Aorta (tissue), 5 donors: ENCODE measurements around the gene PCP2. TPM values are rescaled to one million over a fixed set of nuclear protein-coding genes. Genes with fewer than 3 reads are reported as not detected.

ENCODE experiments used
- ATAC-seq: fragments of 200-7000 bp; cut with Tn5 transposase; one replicate; pipeline ENCODE4 v1.9.1; 2022; ENCODE audit warnings: moderate library complexity; ENCODE audit not compliant: low FRiP score
- DNase-seq, 2 donors: peaks; one replicate each; pipeline ENCODE4 v3.0.0-alpha.2; 2020
- H3K27ac ChIP-seq, 2 donors: one replicate each; pipeline ENCODE4 v1.5.1; 2013; ENCODE audit warnings: low read length in 2 of 2, mild to moderate bottlenecking in 2 of 2, moderate library complexity in 2 of 2, control low read depth in 1 of 2, inconsistent platforms in 1 of 2, low read depth in 1 of 2
- H3K27me3 ChIP-seq, 2 donors: one replicate each; pipeline ENCODE4 v1.6.1; 2013; ENCODE audit warnings: control low read depth in 1 of 2, low read length in 1 of 2, mild to moderate bottlenecking in 1 of 2, moderate library complexity in 1 of 2; ENCODE audit not compliant: insufficient read depth in 2 of 2, control insufficient read depth in 1 of 2
- H3K36me3 ChIP-seq, 2 donors: one replicate each; pipeline ENCODE4 v1.6.1; 2013; ENCODE audit warnings: control low read depth in 1 of 2, low read length in 1 of 2, mild to moderate bottlenecking in 1 of 2; ENCODE audit not compliant: insufficient read depth in 2 of 2, control insufficient read depth in 1 of 2
- H3K4me1 ChIP-seq, 2 donors: one replicate each; pipeline ENCODE4 v1.6.1; 2013; ENCODE audit warnings: low read length in 2 of 2, control low read depth in 1 of 2, mild to moderate bottlenecking in 1 of 2, moderate library complexity in 1 of 2; ENCODE audit not compliant: insufficient read depth in 2 of 2, control insufficient read depth in 1 of 2
- H3K4me3 ChIP-seq, 2 donors: one replicate each; pipeline ENCODE4 v1.5.1; 2013; ENCODE audit warnings: low read length in 2 of 2, control low read depth in 1 of 2, mild to moderate bottlenecking in 1 of 2
- H3K9me3 ChIP-seq: one replicate; pipeline ENCODE4 v1.6.1; 2013; ENCODE audit warnings: mild to moderate bottlenecking, low read length; ENCODE audit not compliant: control insufficient read depth
- WGBS, 2 donors: extraction: QIAGEN DNeasy Blood & Tissue Kit; methylation state at CpG; one replicate each; pipeline ENCODE4 v1.1.7; 2013; 5-methylcytosine and 5-hydroxymethylcytosine counted together
- intact Hi-C, 2 donors: fragments of 100-400 bp; cut with DNase I; formaldehyde crosslinking; loops; one replicate each; pipeline versions ENCODE4 v1.14.2 to v1.15.0; 2022
- polyA plus RNA-seq, 2 donors: library from polyadenylated mRNA; stranded (reverse); fragments of 200-250 nt; gene quantifications; one replicate each; pipeline ENCODE4 v1.2.3, GENCODE V29; 2013
- total RNA-seq, 2 donors: library from RNA; stranded (reverse); fragmentation: NEBNext Ultra II Directional; extraction: Animal tissue kit (Norgen Biotek cat#: 25700); gene quantifications; one replicate each; pipeline ENCODE4 v1.2.1, GENCODE V29; 2021
- donor health status: healthy with polysubstance abuse.
- donor health status: Bipolar disorder and iron deficiency.
- donor health status: DM: no; HTN: no; CAD: no.
- donor health status: DM: no; HTN: no; CAD: no.
- donor health status: DM: yes; HTN: yes; CAD: no.

PCP2 gene
- total and polyA plus RNA-seq, 4 donors, result not detected

- 29 to 34% methylated on average over 4 of the region's 4 CpGs for WGBS, 2 donors
- no peak for ATAC-seq
- Histone ChIP-seq H3K27me3 (no peaks in the 10 kb centered on the region), H3K4me3 (no peak overlapping the region), H3K36me3 (no peaks in the 10 kb centered on the region), H3K4me1 (no peaks in the 10 kb centered on the region), H3K27ac (no peak overlapping the region), H3K9me3 (no peaks in the 10 kb centered on the region)
- intact Hi-C loops, result no loop called here
- DNase-seq, result no peak
Measured at GRCh38 chr19:7665076-7665475, 31.6 kb upstream of the PCP2 start.

DNA sequence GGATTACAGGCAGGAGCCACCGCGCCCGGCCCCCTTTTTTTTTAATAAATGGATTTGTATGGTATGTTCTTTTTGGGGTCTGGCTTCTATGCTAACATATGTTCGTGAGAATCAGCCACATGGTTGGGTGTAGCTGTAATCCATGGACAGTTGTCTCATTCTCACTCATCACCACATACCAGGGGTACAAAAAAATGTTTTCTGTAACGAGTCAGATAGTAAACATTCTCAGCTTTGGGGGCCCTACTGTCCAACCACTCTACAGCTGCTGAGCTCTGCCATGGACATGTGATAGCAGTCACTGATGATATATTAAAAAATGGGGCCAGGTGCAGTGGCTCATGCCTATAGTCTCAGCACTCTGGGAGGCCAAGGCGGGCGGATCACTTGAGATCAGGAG is 30.2 kb upstream of the PCP2 start:
- no peaks in the 10 kb centered on the region for H3K27me3 ChIP-seq
- H3K27ac ChIP-seq, result no peak overlapping the region
- H3K36me3 ChIP-seq, result no peaks in the 10 kb centered on the region
- H3K9me3 ChIP-seq, result no peaks in the 10 kb centered on the region
- DNase-seq, result no peak
- no peak for ATAC-seq
- no peak overlapping the region for H3K4me3 ChIP-seq
- WGBS, 2 donors, result 75 to 78% methylated on average over 7 of the region's 7 CpGs
- intact Hi-C loops, result no loop called here
- H3K4me1 ChIP-seq, result no peaks in the 10 kb centered on the region

DNA sequence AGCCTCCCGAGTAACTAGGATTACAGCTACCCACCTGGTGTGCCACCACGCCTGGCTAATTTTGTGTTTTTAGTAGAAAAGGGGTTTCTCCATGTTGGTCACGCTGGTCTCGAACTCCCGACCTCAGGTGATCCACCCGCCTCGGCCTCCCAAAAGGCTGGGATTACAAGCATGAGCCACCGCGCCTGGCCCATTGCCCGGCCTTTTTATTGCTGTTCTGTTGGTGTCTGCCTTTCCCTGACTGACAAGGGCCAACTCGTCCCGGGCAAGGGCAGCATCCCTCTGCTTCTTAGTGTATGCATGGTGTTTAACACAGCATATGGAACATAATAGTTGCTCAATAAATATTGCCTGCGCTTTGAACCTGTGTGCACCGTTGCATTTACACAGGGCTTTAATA is 29.1 kb upstream of the PCP2 start:
- Histone ChIP-seq H3K9me3 (no peaks in the 10 kb centered on the region), H3K4me3 (no peak overlapping the region), H3K4me1 (no peaks in the 10 kb centered on the region), H3K36me3 (no peaks in the 10 kb centered on the region), H3K27me3 (no peaks in the 10 kb centered on the region), H3K27ac (no peak overlapping the region)
- DNase-seq (no peak), ATAC-seq (no peak)
- 84 to 86% methylated on average over 14 of the region's 14 CpGs for WGBS, 2 donors
- intact Hi-C loops, result no loop called here

DNA sequence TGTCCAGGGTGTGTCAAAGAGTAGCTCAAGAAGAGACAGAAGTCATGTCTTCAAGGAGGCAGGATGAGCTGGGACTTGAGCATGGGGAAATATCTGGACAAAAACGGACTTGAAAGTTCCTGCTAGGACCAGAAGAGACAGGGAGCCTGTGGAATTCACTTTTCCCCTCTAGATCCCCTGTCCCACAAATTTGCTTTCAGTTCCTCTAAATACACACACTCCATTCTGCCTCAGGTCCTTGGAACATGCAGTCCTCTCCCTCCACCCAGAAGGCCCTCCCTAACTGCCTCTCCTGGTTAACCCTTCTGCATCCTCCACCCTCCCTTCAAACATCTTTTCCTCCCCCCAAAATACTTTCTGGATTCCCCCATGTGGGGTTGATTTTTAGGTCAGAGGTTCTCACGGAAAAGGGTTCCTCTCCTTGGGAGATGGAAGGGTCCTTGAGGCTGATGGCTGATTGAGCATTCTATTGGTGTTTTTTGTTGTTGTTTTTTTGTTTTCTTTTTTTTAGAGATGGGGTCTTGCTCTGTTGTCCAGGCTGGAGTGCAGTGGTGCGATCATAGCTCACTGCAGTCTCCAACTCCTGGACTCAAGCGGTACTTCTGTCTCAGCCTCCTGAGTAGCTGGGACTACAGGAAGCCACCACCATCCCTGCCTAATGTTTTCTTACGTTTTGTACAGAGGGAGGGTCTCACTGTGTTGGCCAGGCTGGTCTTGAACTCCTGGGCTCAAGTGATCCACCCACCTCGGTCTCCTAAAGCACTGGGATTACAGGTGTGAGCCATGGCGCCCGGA is 28.4 kb upstream of the PCP2 start:
- Histone ChIP-seq H3K4me3 (no peak overlapping the region), H3K27me3 (no peaks in the 10 kb centered on the region), H3K9me3 (no peaks in the 10 kb centered on the region), H3K36me3 (no peaks in the 10 kb centered on the region), H3K27ac (no peak overlapping the region), H3K4me1 (no peaks in the 10 kb centered on the region)
- 78 to 80% methylated on average over 8 of the region's 8 CpGs for WGBS, 2 donors
- intact Hi-C loops, result no loop called here
- DNase-seq (no peak), ATAC-seq (no peak)

- intact Hi-C loops, result loop anchor here in 1 of 2 donors (10.0 kb wide), 1 partner anchor 137 kb away; no protein-coding TSS in a partner anchor
- Histone ChIP-seq H3K27ac (no peak overlapping the region), H3K27me3 (no peaks in the 10 kb centered on the region), H3K36me3 (no peaks in the 10 kb centered on the region), H3K9me3 (no peaks in the 10 kb centered on the region), H3K4me1 (no peaks in the 10 kb centered on the region), H3K4me3 (no peak overlapping the region)
- 36 to 38% methylated on average over 9 of the region's 9 CpGs for WGBS, 2 donors
- no peak for DNase-seq
- no peak for ATAC-seq
Measured at GRCh38 chr19:7658219-7658686, 24.7 kb upstream of the PCP2 start.

- no peaks in the 10 kb centered on the region for H3K4me1 ChIP-seq
- no peak overlapping the region for H3K4me3 ChIP-seq
- intact Hi-C loops, result loop anchor here in 1 of 2 donors (10.0 kb wide), 1 partner anchor 138 kb away; no protein-coding TSS in a partner anchor
- no peaks in the 10 kb centered on the region for H3K9me3 ChIP-seq
- no peak overlapping the region for H3K27ac ChIP-seq
- no peaks in the 10 kb centered on the region for H3K27me3 ChIP-seq
- peak in 1 of 2 donors; percentile 55 for DNase-seq
- WGBS, 2 donors, result 39 to 45% methylated on average over 14 of the region's 14 CpGs
- ATAC-seq, result no peak
- H3K36me3 ChIP-seq, result no peaks in the 10 kb centered on the region
Measured at GRCh38 chr19:7657131-7657751, 23.7 kb upstream of the PCP2 start.

GRCh38 chr19:7655581-7655980 is 22.1 kb upstream of the PCP2 start:
- Histone ChIP-seq H3K4me1 (no peaks in the 10 kb centered on the region), H3K36me3 (no peaks in the 10 kb centered on the region), H3K27me3 (no peaks in the 10 kb centered on the region), H3K27ac (no peak overlapping the region), H3K4me3 (no peak overlapping the region), H3K9me3 (no peaks in the 10 kb centered on the region)
- DNase-seq (no peak), ATAC-seq (no peak)
- 70% methylated on average over 8 of the region's 8 CpGs for WGBS, 2 donors
- intact Hi-C loops, result loop anchor here in 1 of 2 donors (10.0 kb wide), 1 partner anchor 139 kb away; no protein-coding TSS in a partner anchor

GRCh38 chr19:7654401-7654800 is 20.9 kb upstream of the PCP2 start:
- Histone ChIP-seq H3K4me1 (no peaks in the 10 kb centered on the region), H3K9me3 (no peaks in the 10 kb centered on the region), H3K36me3 (no peaks in the 10 kb centered on the region), H3K27me3 (no peaks in the 10 kb centered on the region), H3K27ac (no peak overlapping the region), H3K4me3 (no peak overlapping the region)
- 19 to 25% methylated on average over 8 of the region's 8 CpGs for WGBS, 2 donors
- intact Hi-C loops, result loop anchor here (5.0 to 10.0 kb wide), 2 partner anchors 140 to 143 kb away; no protein-coding TSS in a partner anchor
- ATAC-seq, result no peak
- DNase-seq, result no peak
